Measurements from ENCODE around the gene PTBP1. TPM values are rescaled to one million over a fixed set of nuclear protein-coding genes. Genes with fewer than 3 reads are reported as not detected.

The PTBP1 gene
- total RNA-seq, 3 donors from 2014 or later (not counting 1 experiment from before 2014, with no cell fraction given), result 302 to 350 (median 345) TPM

DNA sequence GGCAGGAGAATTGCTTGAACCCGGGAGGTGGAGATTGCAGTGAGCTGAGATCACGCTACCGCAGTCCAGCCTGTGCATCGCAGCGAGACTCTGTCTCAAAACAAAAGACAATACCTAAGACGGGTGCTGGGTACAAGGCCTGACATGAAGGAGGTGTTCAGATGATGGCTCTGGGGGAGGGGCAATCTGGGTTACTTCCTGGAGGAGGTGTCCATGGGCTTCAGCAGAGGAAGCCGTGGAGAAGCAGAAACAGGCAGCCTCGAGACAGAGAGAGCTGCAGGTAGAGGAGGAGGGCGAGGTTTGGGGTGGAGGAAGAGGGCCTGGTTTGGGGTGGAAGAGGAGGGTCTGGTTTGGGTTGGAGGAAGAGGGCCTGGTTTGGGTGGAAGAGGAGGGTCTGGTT lies 42.7 kb upstream of the PTBP1 start:
- intact Hi-C loops (cut with micrococcal nuclease), result no loop called here

DNA sequence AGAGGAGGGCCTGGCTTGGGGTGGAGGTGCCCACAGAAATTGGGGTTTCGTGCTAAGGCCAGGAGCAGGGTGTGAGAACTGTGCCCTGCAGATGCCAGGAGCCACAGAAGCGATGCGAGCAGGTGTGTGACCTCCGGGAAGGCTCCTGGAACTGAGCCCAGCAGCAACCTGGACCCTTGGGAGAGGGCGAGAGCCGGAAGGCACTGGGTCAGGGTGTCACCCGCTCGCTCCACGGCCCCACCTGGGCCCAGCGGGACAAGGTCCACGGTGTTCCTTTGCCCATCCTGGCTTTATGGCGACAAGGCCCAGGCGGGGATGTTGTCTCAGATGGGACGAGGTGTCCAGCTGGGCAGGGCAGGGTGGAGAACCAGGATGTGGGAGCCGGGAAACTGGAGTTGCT lies 42.2 kb upstream of the PTBP1 start:
- Histone ChIP-seq H3K4me1 (ENCODE audit: control insufficient read depth, insufficient read depth, low read length) (no peaks in the 10 kb centered on the region), H3K36me3 (ENCODE audit: control insufficient read depth, insufficient read depth, low read length) (no peaks in the 10 kb centered on the region), H3K27me3 (ENCODE audit: control insufficient read depth, insufficient read depth, low read length) (no peaks in the 10 kb centered on the region), H3K9me3 (ENCODE audit: control insufficient read depth, insufficient read depth, low read length) (peaks cover 8% of the 10 kb centered on the region), H3K4me3 (ENCODE audit: low read length) (no peak overlapping the region), H3K27ac (ENCODE audit: low read length) (no peak overlapping the region)
- ATAC-seq (no peak), DNase-seq (no peak)
- Mint-ChIP-seq H3K27me3 (ENCODE audit: low read depth in 2 of 2) (no peaks in the 10 kb centered on the region), H3K4me1 (no peaks in the 10 kb centered on the region), H3K4me3 (no peak overlapping the region), H3K36me3 (no peaks in the 10 kb centered on the region), H3K27ac (no peak overlapping the region), H3K9me3 (peaks cover 0 to 3% of the 10 kb centered on the region in 2 donors)
- WGBS (ENCODE audit: insufficient coverage), result 92% methylated on average over 15 of the region's 15 CpGs
- TF ChIP-seq, protein P1, sequence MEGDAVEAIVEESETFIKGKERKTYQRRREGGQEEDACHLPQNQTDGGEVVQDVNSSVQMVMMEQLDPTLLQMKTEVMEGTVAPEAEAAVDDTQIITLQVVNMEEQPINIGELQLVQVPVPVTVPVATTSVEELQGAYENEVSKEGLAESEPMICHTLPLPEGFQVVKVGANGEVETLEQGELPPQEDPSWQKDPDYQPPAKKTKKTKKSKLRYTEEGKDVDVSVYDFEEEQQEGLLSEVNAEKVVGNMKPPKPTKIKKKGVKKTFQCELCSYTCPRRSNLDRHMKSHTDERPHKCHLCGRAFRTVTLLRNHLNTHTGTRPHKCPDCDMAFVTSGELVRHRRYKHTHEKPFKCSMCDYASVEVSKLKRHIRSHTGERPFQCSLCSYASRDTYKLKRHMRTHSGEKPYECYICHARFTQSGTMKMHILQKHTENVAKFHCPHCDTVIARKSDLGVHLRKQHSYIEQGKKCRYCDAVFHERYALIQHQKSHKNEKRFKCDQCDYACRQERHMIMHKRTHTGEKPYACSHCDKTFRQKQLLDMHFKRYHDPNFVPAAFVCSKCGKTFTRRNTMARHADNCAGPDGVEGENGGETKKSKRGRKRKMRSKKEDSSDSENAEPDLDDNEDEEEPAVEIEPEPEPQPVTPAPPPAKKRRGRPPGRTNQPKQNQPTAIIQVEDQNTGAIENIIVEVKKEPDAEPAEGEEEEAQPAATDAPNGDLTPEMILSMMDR (IDR thresholded peaks at IDR 0.05), result no peak
- intact Hi-C loops (cut with micrococcal nuclease), result no loop called here

More for the DNA sequence above, 42.7 kb upstream of the PTBP1 start:
- peaks cover 8% of the 10 kb centered on the region for H3K9me3 ChIP-seq (ENCODE audit: control insufficient read depth, insufficient read depth, low read length)
- Mint-ChIP-seq H3K27ac (no peak overlapping the region), H3K4me1 (no peaks in the 10 kb centered on the region), H3K4me3 (no peak overlapping the region), H3K27me3 (ENCODE audit: low read depth in 2 of 2) (no peaks in the 10 kb centered on the region), H3K9me3 (peaks cover 0 to under 1% of the 10 kb centered on the region in 2 donors), H3K36me3 (no peaks in the 10 kb centered on the region)
- H3K4me1 ChIP-seq (ENCODE audit: control insufficient read depth, insufficient read depth, low read length), result no peaks in the 10 kb centered on the region
- H3K4me3 ChIP-seq (ENCODE audit: low read length), result no peak overlapping the region
- ATAC-seq, result no peak
- no peaks in the 10 kb centered on the region for H3K36me3 ChIP-seq (ENCODE audit: control insufficient read depth, insufficient read depth, low read length)
- WGBS (ENCODE audit: insufficient coverage), result 88% methylated on average over 9 of the region's 9 CpGs
- TF ChIP-seq, protein P1 (IDR thresholded peaks at IDR 0.05), result no peak
- H3K27ac ChIP-seq (ENCODE audit: low read length), result no peak overlapping the region
- no peaks in the 10 kb centered on the region for H3K27me3 ChIP-seq (ENCODE audit: control insufficient read depth, insufficient read depth, low read length)
- DNase-seq, result no peak

DNA sequence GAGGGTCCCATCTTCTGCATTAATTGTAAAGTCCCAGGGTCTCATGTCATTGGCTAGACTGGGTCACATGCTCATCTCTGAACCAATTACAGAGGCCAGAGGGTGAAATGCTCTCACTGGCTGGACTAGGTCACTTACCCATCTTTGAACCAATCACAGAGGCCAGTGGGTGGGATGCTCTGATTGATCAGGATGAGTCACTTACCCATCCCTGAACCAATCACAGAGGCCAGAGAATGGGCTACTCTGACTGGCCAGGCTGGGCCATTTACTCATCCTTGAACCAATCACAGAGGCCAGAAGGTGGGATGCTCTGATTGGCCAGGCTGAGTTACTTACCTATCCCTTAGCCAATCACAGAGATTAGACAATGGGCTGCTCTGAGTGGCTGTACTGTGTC lies 41.0 kb upstream of the PTBP1 start:
- no peaks in the 10 kb centered on the region for H3K36me3 Mint-ChIP-seq
- no peaks in the 10 kb centered on the region for H3K4me1 Mint-ChIP-seq
- TF ChIP-seq, protein P1 (IDR thresholded peaks at IDR 0.05), result no peak
- Histone ChIP-seq H3K9me3 (ENCODE audit: control insufficient read depth, insufficient read depth, low read length) (peaks cover 8% of the 10 kb centered on the region), H3K36me3 (ENCODE audit: control insufficient read depth, insufficient read depth, low read length) (no peaks in the 10 kb centered on the region), H3K4me1 (ENCODE audit: control insufficient read depth, insufficient read depth, low read length) (no peaks in the 10 kb centered on the region), H3K27me3 (ENCODE audit: control insufficient read depth, insufficient read depth, low read length) (no peaks in the 10 kb centered on the region), H3K27ac (ENCODE audit: low read length) (no peak overlapping the region), H3K4me3 (ENCODE audit: low read length) (no peak overlapping the region)
- no peaks in the 10 kb centered on the region for H3K27me3 Mint-ChIP-seq (ENCODE audit: low read depth in 2 of 2)
- intact Hi-C loops (cut with micrococcal nuclease), result no loop called here
- DNase-seq (no peak), ATAC-seq (peak in 2 of 3 donors; percentile 24 to 37)
- H3K9me3 Mint-ChIP-seq, result peaks cover 0 to 3% of the 10 kb centered on the region in 2 donors
- H3K4me3 Mint-ChIP-seq, result no peak overlapping the region
- no peak overlapping the region for H3K27ac Mint-ChIP-seq
